ENCODE measurements around the gene ADGRG1. TPM values are rescaled to one million over a fixed set of nuclear protein-coding genes. Genes with fewer than 3 reads are reported as not detected.

The ADGRG1 gene
- total and polyA plus RNA-seq, 8 donors, result 36.4 to 102 (median 79.1) TPM

- FAIRE-seq (no peak), ATAC-seq (no peak), DNase-seq (peak in 2 of 6 donors; percentile 7 to 15)
- WGBS, 2 donors, result 86 to 87% methylated on average over 10 of the region's 10 CpGs
- Histone ChIP-seq H3K27me3 (no peaks in the 10 kb centered on the region), H3K36me3 (no peaks in the 10 kb centered on the region), H3K27ac (peak overlapping the region; percentile 71 to 96 (median 83)), H3K4me1 (peaks cover 55 to 66% (median 55%) of the 10 kb centered on the region in 3 donors), H3K4me3 (no peak overlapping the region), H3K9me3 (no peaks in the 10 kb centered on the region)
- no peak for TF ChIP-seq CTCF (IDR thresholded peaks at IDR 0.05)
- intact Hi-C loops (cut with DNase I), result no loop called here
Observed at GRCh38 chr16:57607676-57608461, 20.6 kb upstream of the ADGRG1 start.

- Histone ChIP-seq H3K4me1 (peaks cover 55 to 66% (median 57%) of the 10 kb centered on the region in 3 donors), H3K36me3 (no peaks in the 10 kb centered on the region), H3K4me3 (no peak overlapping the region), H3K9me3 (no peaks in the 10 kb centered on the region), H3K27ac (peak overlapping the region; percentile 44 to 96 (median 72)), H3K27me3 (no peaks in the 10 kb centered on the region)
- 44 to 55% methylated on average over 8 of the region's 8 CpGs for WGBS, 2 donors
- intact Hi-C loops (cut with DNase I), result no loop called here
- no peak for FAIRE-seq
- peak; percentile 23 to 50 (median 36) for ATAC-seq
- DNase-seq, result peak in 4 of 6 donors; percentile 59 to 74 (median 68)
- no peak for TF ChIP-seq CTCF (IDR thresholded peaks at IDR 0.05)
Observed at GRCh38 chr16:57608462-57609113, 19.8 kb upstream of the ADGRG1 start.

GRCh38 chr16:57609541-57610401, 18.7 kb upstream of the ADGRG1 start:
- ATAC-seq, result peak; percentile 27 to 55 (median 32)
- peak in 3 of 6 donors; percentile 31 to 65 (median 53) for DNase-seq
- Histone ChIP-seq H3K27ac (peak overlapping the region; percentile 52 to 96 (median 73)), H3K9me3 (no peaks in the 10 kb centered on the region), H3K36me3 (no peaks in the 10 kb centered on the region), H3K27me3 (no peaks in the 10 kb centered on the region), H3K4me3 (no peak overlapping the region), H3K4me1 (peaks cover 55 to 64% (median 59%) of the 10 kb centered on the region in 3 donors)
- TF ChIP-seq CTCF (IDR thresholded peaks at IDR 0.05), result no peak
- FAIRE-seq, result no peak
- intact Hi-C loops (cut with DNase I), result no loop called here
- WGBS, 2 donors, result 18 to 19% methylated on average over 12 of the region's 12 CpGs

GRCh38 chr16:57610611-57611010, 17.8 kb upstream of the ADGRG1 start:
- DNase-seq (peak in 3 of 6 donors; percentile 13 to 59 (median 22)), ATAC-seq (no peak), FAIRE-seq (no peak)
- 59 to 72% methylated on average over 4 of the region's 4 CpGs for WGBS, 2 donors
- Histone ChIP-seq H3K27me3 (no peaks in the 10 kb centered on the region), H3K4me3 (no peak overlapping the region), H3K36me3 (no peaks in the 10 kb centered on the region), H3K27ac (peak overlapping the region; percentile 4 to 96 (median 66)), H3K4me1 (peaks cover 54 to 59% (median 55%) of the 10 kb centered on the region in 3 donors), H3K9me3 (no peaks in the 10 kb centered on the region)
- intact Hi-C loops (cut with DNase I), result no loop called here
- TF ChIP-seq CTCF (IDR thresholded peaks at IDR 0.05), result no peak
